HG02763 (cell line): ENCODE data around the gene MSL3.

ENCODE experiments used
- ATAC-seq: cut with Tn5 transposase; IDR thresholded peaks from one replicate; pipeline ENCODE4 v1.9.1; 2021; ENCODE audit warnings: mild to moderate bottlenecking, moderate library complexity; ENCODE audit not compliant: unreplicated experiment

MSL3 gene

DNA sequence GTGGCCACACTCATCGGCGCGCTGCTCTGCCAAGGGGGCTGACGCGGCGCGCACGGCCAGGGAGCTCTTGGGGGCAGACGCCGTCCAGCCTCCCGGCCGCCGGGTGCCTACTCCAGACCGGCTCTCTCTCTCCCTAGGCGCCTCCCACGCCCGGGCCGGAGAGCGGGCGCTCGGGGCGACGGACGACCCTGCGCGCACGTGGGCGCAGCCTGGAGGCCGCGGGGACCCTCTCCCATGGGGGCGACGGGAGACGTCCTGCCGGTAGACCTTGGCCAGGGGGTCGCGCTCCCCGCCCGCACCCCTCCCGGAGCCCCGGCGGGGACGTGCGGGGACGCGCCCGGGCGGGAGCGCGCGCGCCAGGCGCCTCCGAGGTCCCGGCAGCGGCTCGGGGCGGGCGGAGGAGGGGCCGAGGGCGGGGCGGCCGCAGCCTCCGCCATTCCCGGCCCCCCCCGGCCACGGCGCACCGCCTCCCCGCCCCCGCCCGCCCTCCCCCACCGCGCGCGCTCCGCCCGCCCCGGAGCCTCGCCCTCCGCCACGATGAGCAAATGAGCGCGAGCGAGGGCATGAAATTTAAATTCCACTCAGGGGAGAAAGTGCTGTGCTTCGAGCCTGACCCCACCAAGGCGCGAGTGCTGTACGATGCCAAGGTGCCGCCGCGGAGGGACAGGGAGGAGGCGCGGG, at the start of gene MSL3:
Gene MSL3 (plus strand): TSS at position 519 of the 681 bp plus-strand sequence. CDS start 27 bp downstream, at position 546.
- peak; percentile 22 for ATAC-seq

- no peak for ATAC-seq
Measured at GRCh38 chrX:11722304-11722703, 35.7 kb upstream of the MSL3 start.

DNA sequence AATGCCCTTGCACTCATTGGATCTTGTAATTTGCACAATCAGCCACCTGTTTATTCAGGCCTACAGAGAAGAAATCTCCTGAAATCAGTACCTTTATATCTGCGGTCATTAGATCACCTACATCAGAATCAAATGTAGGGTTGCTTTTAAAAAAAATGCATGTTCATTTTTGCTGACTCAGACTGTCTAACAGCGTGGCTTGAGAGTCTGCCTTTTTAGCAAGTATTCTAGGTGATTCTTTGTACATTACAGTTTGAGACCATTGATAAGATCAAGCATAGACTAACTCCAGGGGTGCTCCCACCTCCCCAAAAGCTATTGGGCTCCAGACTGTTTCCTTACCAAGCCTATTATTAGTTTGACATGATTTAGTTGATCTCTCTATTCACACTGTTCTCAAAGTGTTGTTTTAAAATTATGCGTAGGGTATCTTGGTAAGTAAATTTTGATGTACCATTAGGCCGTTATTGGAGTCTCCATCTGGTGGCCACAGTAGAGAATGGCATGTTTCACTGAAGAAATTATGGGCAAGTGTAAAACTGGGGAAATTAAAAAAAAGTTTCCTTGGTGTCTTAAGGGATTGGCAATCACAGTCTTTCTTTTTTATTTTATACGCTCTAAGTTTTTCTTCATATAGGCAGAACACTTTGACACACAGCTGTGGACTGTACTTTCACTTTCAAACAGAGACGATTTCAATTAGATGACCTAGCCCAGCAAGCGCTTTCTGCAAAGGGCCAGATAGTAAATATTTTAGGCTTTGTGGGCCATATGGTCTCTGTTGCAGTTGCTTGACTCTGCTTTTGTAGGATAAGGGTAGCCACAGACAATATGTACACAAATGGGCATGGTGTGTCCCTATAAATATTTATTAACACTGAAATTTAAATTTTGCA, 33.7 kb upstream of the MSL3 start:
- no peak for ATAC-seq

GRCh38 chrX:11725631-11726442, 32.2 kb upstream of the MSL3 start:
- no peak for ATAC-seq

- no peak for ATAC-seq
Measured at GRCh38 chrX:11728556-11728955, 29.5 kb upstream of the MSL3 start.

- peak; percentile 44 for ATAC-seq
Measured at GRCh38 chrX:11733614-11734013, 24.4 kb upstream of the MSL3 start.

- ATAC-seq, result no peak
Measured at GRCh38 chrX:11739776-11740175, 18.3 kb upstream of the MSL3 start.

- no peak for ATAC-seq
Measured at GRCh38 chrX:11740794-11741193, 17.2 kb upstream of the MSL3 start.

GRCh38 chrX:11741574-11741973, 16.5 kb upstream of the MSL3 start:
- no peak for ATAC-seq

GRCh38 chrX:11745881-11746280, 12.2 kb upstream of the MSL3 start:
- ATAC-seq, result no peak

DNA sequence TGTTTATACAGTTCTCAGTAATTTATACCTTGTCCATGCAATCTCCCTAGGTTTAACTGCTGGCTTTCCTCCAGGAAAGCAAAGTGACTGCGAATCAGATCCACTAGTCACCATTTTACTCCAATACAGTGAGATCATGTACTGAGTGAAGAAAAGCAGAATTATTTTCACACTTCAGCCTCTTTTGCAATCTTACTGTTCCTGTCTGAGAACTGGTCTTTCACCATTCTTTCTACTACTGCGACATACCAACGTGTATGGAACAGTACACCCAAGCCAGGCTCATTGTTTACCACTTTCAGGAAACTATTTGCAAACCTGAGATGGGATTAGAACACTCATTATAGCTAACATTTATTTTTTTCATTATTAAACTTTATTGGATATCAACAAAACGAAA, 8.0 kb upstream of the MSL3 start:
- no peak for ATAC-seq

- ATAC-seq, result no peak
Measured at GRCh38 chrX:11750694-11751093, 7.3 kb upstream of the MSL3 start.

GRCh38 chrX:11751261-11751660, 6.8 kb upstream of the MSL3 start:
- no peak for ATAC-seq

DNA sequence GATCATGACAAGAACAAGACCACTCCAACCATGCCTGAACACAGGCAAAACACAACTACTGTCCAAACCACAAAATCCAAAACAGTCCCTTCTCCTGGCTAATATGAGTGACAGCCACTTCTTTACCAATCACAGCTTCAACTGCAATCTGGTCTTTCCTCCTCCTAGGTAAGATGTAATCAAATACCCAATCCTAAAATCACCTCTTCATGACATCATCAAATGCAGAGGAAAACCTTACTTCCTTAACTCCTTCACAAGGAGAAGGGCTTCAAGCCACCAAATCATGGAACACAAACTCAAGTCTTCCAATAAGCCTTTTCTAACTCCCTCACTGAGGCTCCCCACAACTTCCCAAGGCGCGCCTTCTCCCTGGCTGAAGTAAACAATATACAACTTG, 4.4 kb upstream of the MSL3 start:
- ATAC-seq, result no peak

- no peak for ATAC-seq
Measured at GRCh38 chrX:11754958-11755645, 2.9 kb upstream of the MSL3 start.

- ATAC-seq, result no peak
Measured at GRCh38 chrX:11755724-11756123, 2.3 kb upstream of the MSL3 start.

- no peak for ATAC-seq
Measured at GRCh38 chrX:11756354-11757318, 1.4 kb upstream of the MSL3 start.

DNA sequence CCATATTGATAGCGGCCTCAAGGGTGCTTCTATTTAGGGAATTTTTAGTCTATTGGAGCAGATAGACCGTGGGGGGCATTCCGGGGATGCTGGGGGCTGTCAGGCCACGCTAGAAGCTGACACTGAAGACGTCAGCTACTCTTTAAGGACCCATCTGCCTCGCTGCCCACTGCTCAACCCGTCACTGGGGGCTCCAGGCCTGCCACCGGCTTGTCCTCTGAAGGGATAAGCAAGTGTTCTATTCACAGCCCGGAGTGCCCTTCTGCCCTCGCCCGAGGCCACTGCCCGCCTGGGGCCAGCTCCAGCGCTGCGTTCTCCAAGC, 679 bp upstream of the MSL3 start:
- ATAC-seq, result no peak

GRCh38 chrX:11758400-11759171, 549 bp downstream of the MSL3 start:
- peak; percentile 40 for ATAC-seq
